Measurements from ENCODE around the gene PPP1R13B.
A peak's percentile ranks its signal among the peaks of the same experiment; 100 is the strongest.

Gene PPP1R13B

DNA sequence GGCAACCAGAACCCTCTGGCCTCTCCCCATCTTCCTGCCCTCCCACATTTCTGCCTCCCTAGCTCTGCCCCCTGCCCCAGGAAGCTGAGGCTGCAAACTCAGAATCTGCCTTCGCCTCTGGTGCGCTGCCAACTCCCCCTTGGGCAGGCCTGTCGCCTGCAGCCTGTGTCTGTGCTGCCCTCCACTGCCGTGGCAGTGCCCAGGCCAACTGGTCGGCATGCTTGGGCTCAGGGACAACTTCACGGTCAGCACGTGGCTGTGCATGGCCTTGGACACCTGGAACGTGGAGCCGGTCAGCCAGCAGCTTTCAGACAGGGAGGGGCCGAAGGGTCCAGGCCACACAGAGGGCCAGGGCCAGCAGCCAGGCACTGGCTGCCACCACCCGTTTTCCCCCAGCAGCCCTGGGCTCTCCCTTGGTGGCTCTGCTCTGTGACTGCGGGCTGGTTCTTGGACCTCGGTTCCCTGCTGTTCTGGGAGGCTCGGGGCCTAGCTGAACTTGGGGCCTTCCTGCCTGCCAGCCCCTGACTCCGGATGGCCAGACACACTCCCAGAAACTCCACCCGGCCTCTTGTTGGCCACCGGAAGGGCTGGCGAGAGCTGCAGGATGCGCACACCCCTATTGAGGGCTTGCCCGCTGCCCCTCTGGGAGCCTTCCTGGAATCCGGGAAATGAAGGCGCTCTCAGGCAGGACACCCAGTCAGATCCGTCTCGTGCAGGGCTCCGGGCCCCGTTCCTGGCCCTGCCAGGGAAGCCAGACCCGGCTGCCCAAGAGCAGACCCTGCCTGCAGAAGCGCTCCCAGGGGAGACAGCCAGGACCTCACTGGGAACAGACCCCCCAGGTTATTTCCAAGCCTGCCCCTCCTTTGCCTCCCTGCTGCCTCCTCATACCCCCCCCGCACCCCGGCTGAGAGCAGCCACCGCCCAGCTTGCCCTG is 34.2 kb upstream of the PPP1R13B start:
- DNase-seq (ENCODE audit: low read depth): no peak

DNA sequence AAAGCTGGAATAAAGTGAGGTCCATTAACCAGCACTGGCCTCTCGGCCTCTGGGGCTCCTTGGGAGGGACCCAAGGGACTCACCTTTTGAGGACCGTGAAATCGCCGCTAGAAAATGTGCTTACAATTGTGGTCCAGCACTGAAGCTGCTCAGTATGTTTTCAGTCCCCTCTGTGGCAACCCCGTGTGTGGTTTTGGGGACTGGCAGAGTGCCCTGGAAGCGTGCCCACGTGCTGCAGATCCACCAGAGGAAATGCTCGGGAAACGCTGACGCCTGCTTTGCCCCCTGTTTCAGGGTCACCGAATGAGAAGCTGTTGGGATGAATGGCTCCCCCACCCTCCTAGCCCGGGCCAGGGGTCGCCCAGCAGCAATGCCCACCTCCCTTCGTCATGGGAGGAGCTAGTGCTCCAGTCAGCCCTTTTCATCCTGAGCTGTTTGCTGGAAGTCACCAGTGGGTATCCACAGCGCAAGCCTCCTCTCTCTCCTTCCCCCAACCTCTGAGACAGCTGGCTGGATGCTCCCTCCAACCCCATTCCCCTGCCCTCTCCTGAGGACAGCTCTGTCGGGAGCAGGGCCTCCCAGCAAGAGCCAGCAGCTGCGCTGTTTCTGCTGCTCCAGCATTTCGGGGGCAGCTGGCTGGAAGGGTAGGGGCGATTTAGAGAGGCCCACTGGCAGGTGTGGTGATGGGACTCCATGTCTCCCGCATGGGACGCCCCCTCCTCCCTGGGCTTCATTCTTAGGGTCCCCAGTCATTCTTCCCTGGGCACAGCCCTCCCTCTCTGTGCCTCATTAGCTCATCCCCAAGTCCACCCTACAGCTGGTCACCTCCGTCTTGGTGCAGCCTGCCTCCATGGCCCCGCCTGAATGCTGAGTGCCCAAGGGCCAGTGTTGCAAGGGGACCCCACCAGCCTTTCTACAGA is 33.2 kb upstream of the PPP1R13B start:
- peak; percentile 56 for DNase-seq (ENCODE audit: low read depth)

DNA sequence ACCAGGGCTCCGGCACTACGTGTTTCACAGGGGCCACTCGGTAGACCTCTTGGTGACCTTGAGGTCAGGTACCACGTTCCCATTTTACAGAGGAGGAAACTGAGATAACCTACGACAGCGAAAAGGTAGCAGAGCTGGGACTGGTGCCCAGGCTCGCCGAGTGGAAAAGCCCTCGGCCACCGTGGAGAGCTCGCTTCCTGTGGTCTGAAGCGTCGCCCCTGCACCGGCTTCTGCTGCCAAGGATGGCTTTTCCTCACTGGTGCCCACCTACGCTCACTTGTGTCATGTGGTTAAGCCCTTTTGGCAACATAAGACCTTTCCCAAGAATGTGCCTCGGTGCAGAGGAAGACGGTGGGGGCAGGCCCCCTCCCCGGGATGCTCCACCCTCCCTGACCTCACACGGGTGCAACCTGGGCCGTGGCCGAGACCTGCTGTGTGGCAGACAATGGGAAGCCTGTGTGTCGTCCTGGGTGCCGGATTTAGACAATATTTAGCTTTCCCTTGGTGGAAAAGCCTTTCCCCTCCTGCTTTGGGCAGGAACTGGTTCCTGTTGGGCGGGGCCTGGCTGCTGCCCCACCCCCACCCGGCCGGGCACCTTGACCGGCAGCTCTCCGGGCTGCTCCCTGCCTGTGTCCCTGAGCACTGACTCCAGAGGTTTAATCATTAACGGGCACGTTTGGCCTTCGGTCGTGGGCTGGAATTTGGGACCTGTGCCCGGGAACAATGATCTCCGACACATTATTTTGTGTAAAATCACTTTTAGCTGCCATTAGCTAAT is 32.4 kb upstream of the PPP1R13B start:
- DNase-seq (ENCODE audit: low read depth): no peak

DNA sequence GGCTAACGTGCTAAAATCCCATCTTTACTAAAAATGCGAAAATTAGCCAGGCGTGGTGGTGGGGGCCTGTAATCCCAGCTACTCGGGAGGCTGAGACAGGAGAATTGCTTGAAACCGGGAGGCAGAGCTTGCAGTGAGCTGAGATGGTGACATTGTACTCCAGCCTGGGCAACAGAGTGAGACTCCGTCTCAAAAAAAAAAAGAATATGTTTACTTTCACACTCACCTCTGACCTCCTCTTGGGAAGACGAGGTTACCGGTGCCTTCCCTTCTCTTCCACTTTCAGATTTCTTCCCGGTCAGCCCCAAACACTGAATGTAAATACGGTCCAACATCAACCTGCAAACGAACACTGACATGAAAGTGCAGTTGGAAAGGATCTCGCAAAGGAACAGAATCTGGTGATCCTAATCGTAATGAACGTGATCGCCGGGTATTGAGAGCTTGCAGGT is 31.8 kb upstream of the PPP1R13B start:
- no peak for DNase-seq (ENCODE audit: low read depth)

DNA sequence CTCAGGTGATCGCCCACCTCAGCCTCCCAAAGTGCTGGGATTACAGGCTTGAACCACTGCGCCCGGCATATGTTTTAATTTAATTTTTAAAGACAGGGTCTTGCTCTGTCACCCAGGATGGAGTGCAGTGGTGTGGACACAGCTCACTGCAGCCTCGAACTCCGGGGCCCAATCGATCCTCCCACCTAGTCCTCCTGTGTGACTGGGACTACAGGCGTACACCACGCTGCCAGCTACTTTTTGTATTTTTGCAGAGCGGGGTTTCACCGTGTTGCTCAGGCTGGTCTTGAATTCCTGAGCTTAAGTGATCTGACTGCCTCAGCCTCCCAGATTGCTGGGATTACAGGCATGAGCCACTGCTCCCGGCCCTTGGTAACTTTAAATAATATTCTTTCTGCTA is 30.8 kb upstream of the PPP1R13B start:
- DNase-seq (ENCODE audit: low read depth): no peak

DNA sequence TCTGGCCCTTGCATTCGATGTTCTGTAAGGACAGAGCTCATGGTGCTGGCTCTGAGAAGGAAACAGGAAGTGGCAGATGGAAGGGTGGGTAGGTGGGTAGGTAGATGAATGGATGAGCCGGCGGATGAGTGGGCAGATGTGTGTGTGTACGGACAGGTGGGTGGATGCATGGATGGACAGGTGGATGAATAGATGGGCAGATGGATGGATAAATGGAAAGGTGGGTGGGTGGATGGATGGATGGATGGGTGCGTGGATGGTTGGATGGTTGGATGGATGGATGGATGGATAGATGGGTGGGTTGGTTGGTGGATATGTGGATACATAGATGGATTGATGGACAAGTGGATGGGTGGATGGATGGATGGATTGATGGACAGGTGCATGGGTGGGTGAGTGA is 27.6 kb upstream of the PPP1R13B start:
- no peak for DNase-seq (ENCODE audit: low read depth)

DNA sequence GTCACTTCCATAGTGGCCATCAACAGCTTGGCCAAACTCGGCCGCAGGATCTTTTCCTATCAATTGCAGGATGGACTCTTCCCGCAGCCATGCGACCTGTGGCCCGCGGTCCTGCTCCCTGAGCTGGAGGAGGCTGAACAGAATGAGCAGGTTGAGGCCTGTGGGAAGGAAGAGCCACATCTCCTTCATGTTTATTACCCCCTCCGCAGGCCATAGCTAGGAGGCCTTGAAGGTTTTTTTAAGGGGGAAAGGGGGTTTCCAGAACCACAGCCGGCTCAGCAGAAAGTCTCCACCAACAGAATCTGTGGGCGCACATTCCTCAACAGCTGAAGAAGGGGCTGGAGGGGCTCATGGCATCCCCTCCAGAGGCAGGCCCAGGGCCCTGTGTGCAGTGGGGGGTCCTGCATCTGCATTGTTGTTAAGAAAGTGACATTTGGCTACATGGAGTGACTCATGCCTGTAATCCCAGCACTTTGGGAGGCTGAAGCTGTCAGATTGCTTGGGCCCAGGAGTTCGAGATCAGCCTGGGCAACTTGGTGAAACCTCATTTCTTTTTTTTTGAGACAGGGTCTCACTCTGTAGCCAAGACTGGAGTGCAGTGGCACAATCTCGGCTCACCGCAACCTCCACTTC is 25.2 kb upstream of the PPP1R13B start:
- no peak for DNase-seq (ENCODE audit: low read depth)

DNA sequence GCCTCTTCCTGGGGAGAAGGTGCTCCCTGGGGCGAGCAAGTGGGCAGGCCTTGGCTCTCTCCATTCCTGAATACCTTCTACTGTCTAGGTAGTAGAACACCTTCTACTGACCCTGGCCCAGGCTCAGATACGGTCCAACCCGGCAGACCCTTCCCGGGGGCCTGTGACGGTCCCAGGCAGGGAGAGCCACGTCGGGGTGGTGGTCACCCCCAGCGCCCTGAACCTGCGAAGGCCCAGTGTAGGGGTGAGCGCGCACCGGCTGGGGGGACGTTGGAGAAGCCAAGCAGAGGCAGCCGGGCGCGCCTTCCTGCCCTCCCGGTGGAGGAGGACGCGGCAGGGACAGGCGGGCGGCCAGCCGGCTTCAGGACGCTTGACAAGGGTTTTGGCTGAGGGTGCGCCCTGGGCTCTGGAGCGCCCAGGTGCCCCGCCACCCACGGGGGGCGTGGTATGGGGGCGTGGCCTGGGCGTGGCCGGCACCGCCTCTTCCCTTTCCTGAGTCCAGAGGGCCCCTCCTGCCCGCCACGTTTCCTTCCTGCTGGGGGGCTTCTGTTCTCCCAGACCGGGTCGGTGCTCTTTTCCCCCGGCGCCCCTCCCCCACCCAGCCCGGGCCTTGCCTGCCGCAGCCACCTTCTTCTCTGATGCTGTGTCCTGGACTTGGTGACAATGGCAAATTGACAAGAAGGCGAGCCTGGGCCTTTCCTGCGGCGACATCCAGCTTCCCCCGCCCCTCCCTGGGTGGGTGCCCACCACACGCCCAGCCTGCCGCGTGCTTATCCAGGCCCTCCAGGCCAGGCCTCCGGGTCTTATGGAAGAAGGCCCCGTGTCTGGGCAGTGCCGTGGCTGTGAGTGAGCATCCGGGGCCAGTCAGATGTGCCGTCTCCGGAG is 24.5 kb upstream of the PPP1R13B start:
- DNase-seq (ENCODE audit: low read depth): no peak

DNA sequence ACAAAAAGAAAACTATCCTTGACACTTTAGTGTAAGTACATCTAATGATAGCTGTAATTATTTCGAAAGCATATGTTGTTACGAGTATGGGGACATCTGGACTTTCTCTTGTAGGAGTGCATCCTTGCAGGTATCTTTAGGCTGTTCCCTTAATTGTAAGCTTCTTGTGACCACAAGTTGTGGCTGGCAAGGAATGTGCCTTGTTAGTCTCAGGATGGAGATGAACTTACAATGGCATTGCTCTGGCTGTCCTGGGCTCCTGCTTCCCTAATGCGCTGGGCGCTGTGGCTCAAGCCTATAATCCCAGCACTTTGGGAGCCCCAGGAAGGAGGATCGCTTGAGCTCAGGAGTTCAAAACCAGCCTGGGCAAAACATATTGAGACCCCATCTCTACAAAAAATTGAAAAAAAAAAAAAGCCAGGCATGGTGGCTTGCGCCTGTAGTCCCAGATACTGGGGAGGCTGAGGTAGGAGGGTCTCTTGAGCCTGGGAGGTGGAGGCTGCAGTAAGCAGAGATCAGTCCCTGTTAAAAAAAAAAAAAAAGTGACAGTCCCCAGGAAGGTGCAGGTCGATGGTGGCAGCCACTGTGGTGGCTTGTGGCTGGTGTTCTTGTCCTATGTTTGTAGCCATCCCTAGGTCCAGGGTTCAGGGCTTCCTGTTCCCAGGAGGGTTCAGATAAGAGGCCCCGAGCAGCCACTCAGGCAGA is 23.7 kb upstream of the PPP1R13B start:
- no peak for DNase-seq (ENCODE audit: low read depth)

DNA sequence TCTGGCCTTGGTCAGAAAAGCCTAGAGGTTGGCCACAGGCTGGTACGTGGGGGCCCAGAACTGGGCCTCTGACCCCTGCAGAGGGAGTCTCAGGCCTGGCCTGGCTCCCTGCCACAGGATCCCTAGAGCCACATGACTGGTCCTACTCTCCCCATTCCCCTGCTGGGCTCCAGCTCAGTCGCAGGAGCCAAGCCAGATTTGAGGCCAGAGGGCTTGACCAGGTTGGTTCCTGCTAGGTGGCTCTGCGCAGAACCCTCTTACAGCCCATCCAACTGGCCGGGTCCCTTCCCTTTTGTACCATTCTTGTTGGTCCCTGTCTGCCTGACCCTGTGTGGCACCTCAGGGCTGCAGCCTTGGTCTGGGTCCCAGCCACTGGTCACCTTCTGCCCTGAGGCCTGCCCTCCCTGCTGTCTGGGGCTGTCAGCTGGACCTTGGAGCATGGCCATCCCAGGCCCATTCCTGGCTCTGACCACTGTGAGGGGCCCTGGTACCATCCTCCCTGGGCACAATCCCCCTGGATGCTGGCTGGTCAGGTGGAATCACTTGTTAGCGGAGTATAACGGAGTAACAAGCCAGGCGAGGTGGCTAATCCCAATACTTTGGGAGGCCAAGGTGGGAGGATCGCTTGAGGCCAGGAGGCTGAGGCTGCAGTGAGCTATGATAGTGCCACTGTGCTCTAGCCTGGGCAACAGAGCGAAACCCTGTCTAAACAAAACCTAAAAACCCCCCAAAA is 22.9 kb upstream of the PPP1R13B start:
- DNase-seq (ENCODE audit: low read depth): no peak

DNA sequence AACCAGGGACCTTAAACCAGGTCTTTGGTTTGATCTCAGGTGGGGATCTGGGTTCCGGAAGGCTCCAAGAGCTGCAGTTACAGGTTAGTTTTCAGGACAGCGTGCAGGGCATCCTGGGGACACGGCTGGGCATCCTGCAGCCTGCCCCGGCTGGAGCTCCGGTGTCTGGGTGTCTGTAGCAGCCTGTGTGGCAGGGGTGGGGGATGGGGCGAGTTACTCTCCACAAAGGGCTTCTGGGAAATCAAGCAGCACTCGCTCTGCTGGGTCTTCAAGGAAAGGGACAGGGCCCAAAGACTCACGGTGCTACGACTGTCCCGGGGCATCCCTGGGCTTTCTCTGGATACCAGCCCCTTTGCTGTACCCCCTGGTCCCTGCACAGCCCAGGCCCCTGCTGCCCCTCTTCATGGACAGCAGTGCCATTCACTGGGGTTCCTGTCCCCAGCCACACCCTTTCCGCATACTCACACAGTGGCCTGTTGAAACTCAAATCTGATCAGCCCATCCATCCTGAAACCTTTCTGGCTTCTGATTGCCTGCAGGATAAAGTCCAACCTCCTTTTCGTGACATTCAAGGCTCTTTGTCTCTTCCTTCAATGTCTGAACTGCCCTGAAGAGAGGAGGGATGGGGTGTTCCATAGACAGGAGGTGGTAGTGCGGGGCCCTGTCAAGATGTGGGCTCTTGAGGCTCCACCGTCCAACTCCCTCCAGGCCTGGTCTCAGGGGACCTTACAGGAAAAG is 22.2 kb upstream of the PPP1R13B start:
- no peak for DNase-seq (ENCODE audit: low read depth)

DNA sequence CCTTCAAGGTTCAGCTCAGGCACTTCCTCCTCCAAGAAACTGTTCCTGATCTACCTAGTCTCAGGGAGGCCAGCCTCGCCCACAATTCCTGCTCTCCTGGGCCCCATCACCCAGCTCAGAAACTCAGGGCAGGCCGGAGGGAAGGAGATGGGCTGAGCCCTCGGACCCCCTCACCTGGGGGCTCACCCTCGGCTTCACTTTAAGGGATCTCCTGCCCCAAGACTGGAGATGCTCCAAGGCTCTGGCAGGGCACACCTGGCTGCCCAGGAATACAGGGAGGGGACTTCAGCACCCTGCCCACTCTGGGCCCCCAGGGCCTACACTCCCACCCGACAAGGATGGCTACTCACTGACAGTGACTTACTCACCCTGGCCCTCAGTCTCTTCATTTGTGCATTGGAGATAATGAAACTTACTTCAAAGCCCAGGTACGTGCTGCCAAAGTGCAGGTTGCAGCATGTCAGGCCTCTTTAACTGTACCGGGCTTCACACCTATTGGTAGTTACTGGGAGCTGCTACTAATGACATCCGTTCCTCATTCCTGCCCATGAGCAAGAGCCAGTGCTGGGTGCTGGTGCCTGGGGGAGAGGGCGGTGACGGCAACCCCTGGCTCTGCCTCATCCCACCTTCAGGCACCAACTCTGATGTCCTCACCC is 21.0 kb upstream of the PPP1R13B start:
- DNase-seq (ENCODE audit: low read depth): no peak

DNA sequence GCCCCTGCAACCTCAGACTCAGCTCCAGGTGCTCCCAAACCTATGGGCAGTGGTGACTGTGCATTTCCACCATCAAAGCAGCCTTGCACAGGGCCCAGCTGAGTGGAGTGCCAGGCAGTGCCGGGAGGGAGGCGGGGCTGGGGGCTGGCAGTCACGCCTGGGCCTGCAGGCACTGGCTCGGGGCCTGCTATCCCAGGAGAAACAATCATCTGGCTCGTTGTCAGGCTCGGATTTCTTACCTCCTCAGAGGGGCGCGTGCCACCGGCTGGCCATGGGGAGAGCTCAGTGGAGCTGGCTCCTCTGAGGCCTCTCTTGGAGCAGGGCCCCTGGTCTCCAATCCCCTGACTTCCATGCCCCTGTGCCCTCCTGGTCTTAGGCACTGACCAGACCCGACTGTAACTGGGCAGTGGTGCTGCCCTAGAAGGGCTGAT is 20.2 kb upstream of the PPP1R13B start:
- no peak for DNase-seq (ENCODE audit: low read depth)

DNA sequence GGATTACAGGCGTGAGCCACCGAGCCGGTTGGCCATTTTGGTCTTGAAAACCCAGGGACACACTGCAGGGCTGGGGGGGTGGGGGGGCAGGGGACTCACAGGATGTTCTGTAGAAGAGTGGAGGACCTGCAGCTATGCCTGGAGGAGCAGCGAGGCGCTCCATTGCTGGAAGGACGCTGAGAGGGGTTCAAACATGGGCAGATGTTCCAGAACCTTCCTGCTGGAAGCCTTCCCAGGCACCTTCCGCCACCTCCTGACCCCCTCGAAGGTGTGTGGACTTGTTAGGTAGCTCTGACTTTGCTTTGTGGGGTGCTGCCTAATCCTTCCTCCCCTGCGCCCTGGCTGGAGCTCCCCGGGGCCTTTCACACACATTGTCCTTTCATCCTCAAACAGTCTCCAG is 19.6 kb upstream of the PPP1R13B start:
- DNase-seq (ENCODE audit: low read depth): no peak

DNA sequence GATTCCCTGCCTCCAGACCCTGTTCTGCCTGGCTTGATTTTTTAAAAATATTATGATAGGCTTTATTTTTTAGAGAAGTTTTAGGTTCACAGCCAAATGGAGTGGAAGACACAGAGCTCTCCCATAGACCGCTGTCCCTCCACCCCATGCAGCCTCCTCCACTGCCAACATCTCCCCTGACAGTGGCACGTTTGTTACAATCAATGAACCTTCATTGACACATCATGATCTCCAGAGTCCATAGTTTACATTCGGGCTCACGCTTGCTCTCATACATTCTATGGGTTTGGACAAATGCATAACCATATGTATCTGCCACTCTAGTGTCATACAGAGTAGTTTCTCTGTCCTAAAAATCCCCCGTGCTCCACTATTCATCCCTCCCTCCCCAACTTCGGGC is 15.9 kb upstream of the PPP1R13B start:
- no peak for DNase-seq (ENCODE audit: low read depth)

DNA sequence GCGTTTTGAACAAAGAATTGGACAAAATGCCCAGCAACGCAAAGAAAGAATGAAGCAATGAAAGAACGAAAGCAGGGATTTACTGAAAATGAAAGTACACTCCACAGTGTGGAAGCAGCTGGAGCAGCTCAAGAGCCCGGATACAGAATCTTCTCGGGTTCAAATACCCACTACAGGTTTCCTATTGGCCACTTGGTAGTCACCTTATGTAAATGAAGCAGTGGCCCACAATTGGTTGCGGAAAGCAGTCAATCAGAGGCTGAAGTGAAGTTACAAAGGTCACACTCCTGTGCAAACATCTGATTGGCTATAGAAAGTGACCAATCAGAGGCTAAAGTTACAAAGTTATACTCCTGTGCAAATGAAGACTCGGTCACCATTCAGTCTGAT is 15.0 kb upstream of the PPP1R13B start:
- DNase-seq (ENCODE audit: low read depth): no peak

DNA sequence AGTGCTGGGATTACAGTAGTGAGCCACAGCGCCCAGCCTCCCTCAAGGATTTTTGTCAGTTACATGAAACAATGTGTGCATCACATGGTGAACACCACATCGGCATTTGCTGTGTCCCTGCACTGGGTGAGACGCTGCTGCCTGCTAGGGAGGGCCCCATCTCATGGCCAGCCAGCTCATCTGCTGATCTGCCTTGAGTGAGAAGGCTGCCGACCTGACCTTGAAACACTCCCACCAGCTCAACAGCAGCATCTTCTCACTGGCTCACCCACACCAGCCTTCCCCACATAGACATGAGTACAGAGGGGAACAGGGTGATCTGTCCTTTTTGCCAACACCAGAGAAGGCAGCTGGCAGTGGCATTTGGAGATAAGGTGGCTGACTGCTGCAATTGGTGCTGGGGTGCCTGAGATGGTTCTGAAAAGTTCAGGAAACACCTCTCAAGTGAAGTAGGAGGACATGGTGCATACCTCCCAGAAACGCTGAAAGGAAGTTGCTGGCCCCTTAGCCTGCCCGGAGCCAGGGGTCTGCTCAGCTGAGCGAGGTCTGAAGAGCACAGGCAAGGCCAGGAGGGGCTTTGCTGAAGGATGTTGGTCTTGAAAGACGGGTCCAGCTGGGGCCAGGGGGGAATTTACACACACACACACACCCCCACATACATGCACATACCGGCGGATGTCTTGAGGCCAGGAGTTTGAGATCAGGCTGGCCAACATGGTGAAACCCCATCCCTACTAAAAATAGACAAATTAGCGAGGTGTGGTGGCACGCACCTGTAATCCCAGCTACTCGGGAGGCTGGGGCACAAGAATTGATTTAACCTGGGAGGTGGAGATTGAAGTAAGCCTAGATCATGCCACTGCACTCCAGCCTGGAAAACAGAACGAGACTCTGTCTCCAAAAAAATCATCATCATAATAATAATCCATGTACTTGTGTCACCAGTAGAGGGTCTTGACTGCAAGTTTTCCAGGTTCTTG is 14.3 kb upstream of the PPP1R13B start:
- no peak for DNase-seq (ENCODE audit: low read depth)
